HG02798 (cell line): ENCODE data around the gene FLOT1.
"Not testable (repeated sequence)": the region's sequence is repeated elsewhere in the genome, so short reads cannot be mapped to it uniquely, and the experiment has no call there.

ENCODE experiments used
- ATAC-seq: cut with Tn5 transposase; IDR thresholded peaks from one replicate; pipeline ENCODE4 v1.9.1; 2021; ENCODE audit warnings: mild to moderate bottlenecking; ENCODE audit not compliant: unreplicated experiment, poor library complexity

Gene FLOT1

DNA sequence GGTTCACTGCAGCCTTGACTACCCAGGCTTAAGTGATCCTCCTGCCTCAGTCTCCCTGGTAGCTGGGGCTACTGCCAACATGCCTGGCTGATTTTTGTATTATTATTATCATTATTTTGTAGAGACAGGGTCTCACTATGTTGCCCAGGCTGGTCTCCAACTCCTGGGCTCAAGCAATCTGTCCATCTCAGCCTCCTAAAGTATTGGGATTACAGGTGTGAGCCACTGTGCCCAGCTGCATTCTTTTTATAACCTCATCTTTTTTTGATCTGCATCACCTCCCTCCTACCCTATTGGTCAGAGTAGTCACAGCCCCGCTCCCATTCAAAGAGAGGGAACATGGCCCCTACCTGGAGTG lies 25.4 kb upstream of the FLOT1 start:
- ATAC-seq, result no peak

GRCh38 chr6:30767158-30767943 lies 24.9 kb upstream of the FLOT1 start:
- ATAC-seq, result peak; percentile 70

DNA sequence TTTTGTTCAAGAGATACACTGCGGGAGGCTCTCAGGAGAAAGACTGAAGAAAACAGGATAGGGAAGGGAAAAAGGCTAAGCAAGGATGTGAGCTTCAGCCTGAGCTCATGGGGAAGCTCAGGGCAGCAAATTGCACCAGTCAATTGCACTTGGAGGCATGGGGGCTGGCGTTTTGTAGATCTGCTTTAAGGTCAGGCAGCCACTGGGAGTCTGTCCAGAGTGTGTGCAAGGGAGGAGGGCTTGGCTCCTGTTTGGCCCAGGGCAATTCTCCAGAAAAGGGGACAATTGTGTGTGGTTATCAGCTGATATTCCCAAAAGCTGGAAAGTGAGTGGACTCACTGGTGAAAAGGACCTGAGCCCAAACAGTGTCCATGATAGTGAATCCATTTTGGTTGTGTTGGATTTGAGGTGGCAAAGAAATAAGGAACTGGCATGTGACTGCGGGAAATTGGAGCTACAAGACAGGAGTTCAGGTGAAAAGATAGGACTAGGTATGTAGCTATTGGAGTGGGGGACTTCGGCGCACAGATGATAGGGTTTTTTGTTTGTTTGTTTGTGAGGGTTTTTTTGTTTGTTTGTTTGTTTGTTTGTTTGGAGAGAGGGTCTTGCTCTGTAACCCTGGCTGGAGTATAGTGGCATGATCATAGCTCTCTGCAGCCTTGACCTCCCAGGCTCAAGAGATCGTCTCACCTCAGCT lies 24.1 kb upstream of the FLOT1 start:
- ATAC-seq, result no peak

- not testable (repeated sequence) for ATAC-seq
These were observed 23.0 kb upstream of the FLOT1 start for GRCh38 chr6:30765495-30765894.

- not testable (repeated sequence) for ATAC-seq
These were observed 22.1 kb upstream of the FLOT1 start for GRCh38 chr6:30764490-30765043.

- ATAC-seq, result peak; percentile 38
These were observed 21.4 kb upstream of the FLOT1 start for GRCh38 chr6:30763618-30764489.

DNA sequence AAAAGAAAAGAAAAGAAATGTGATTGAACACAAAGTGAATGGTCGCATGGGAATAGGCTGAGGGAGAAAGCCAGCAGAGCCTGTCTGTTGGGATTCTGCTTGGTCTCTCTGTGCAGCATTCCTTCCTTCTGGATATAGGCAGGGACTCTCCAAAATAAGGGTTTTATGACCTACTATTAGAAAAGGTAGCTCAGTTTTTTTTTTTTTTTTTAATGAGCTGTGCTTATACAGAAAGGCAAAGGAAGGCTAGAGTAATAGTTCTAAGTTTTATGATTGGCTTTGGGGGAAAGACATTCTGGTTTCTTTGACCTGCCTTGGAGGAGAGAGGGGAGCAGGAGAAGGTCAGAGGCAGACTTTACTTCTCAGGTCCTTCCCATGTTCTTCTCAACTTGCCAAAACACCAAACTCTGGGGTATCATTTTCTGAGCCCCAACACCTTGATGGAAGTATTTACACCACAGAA lies 20.7 kb upstream of the FLOT1 start:
- no peak for ATAC-seq

DNA sequence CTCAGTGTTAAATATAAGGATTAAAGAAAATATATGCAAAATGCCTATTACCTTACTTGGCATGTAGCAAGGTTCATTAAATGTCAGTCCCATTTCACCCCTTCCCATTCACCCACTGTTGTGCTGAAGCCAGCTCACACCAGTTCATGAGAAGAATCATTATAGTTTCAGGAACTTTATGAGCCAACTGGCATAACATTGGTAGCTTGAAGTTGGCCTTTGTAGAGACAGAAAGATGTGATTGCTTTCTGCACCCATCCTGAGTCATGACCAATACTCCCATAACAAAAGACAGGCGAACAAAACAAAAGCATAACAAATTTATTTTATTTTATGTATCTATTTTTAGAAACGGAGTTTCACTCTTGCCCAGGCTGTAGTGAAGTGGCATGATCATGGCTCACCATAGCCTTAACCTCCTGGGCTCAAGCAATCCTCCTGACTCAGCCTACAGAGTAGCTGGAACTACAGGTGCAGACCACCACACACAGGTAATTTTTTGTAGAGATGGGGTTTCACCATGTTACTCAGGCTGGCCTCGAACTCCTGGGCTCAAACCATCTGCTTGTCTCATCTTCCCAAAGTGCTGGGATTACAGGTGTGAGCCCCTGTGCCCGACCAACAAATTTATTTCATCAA lies 19.4 kb upstream of the FLOT1 start:
- no peak for ATAC-seq

DNA sequence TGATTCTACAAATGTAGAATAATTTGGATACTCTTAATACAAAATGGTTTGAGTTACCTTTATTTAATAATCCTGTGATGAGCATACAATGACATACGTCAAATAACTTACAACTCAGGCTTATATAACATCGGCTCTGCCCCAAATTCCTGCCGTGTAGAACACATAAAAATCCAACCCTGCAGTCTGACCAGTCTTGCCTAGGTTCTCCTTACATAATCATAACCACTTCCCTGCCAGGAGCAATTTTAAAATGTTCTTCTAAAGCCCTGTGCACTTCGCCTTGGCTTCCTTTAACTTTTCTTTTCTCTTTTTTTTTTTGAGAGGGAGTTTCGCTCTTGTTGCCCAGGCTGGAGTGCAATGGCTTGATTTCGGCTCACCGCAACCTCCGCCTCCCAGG lies 18.1 kb upstream of the FLOT1 start:
- ATAC-seq, result no peak

GRCh38 chr6:30759575-30760239 lies 17.2 kb upstream of the FLOT1 start:
- ATAC-seq, result no peak

GRCh38 chr6:30757261-30757904 lies 14.9 kb upstream of the FLOT1 start:
- no peak for ATAC-seq

GRCh38 chr6:30756405-30757003 lies 14.0 kb upstream of the FLOT1 start:
- not testable (repeated sequence) for ATAC-seq

DNA sequence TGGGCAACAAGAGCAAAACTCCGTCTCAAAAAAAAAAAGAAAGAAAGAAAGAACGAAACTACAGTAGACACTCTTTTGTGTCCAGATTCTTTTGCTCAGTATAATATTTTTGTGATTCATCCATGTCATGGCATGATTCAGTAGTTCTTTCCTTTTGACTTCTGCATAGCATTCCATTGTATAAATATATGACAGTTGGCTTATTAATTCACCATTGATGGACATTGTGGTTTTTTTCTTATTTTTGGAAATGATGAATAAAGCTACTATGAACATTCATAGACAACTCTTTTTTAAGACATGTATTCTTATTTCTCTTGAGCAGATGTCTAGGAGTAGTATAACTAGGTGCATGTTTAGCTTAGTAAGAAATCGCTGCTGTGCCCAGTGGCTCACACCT lies 12.1 kb upstream of the FLOT1 start:
- no peak for ATAC-seq

GRCh38 chr6:30752157-30752927 lies 9.9 kb upstream of the FLOT1 start:
- ATAC-seq, result no peak

DNA sequence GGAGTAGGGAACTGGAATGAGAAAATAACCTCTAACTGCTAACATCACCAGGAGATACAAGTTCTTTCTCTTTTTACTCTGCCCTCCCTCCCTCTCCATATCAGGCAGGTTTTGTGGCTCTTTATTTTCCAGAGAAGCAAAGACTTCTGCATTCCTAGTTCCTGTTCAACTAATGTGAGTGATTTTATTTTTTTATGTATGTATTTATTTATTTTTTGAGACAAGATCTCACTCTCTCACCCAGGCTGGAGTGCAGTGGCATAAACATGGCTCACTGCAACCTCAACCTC lies 7.8 kb upstream of the FLOT1 start:
- no peak for ATAC-seq

DNA sequence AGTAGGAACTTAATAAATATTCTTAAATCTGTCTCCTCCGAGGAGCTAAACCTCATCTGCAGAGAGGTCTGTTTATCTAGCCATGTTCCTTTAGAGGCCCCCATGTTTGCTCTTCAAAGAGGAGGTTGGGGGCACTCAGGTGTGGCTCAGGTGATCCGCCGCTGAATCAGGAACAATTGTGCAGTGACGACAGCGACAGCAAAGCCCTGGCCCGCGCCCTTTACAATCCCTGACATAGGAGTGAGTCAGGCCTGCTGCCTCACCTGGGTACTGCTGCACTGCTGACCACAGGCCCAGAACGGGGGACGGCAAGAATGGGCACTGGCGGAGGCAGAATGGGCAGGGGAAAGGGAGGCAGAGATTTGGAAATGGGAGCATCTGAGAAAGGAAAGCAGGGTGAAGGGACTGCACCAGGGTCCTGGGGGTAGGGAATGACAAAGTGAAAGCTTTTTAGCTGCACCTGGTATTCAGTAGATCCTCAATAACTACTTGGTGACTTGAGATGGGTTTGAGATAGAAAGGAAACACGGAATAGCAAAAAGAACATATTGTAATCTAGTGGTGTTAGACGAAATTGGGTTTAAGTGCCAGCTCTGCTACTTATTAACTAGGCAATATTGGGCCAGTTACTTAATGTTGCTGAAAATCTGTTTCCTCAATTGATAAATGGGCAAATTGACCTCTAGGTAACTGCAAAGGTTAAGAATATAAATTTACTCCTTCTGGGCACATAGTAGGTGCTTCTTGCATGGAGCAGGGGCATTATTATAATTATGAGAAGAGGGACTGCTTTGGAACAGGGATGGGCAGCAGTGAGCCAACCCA lies 7.3 kb upstream of the FLOT1 start:
- no peak for ATAC-seq

DNA sequence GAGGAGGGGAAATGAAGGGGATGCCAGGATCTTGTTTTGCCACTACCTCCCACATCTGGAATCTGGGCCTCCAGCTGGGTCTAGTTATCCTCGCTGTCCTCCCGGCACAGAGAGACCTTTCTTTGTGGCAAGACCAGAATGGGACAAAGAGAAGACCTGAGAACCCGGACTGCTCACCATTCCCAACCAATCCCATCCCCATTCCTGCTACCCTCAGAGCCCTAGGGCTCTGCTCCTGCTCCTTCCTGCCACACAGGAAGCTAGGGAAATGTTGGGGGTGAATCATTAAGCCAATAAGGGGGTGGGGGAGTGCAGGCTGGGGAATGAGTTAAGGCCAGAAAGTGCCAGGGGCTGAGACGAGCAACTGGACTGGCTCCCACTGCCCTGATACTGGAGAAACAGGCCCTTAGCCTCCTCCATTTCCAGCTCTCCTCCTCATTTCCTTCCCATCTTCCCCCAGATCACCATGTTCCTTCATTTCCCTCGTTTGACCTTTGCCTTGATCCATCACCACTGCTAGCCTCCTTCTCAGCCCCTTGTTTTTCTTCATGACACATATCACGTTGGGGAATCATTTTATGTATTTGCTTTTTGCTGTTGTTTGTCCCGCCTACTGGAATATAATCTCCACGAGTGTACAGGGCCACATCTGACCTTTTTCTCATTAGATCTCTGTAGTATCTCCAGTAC lies 6.5 kb upstream of the FLOT1 start:
- ATAC-seq, result no peak
